Mesenteric fat pad (tissue), 1 donor: ENCODE results near the gene CHMP4B. TPM values are rescaled to one million over a fixed set of nuclear protein-coding genes. Genes with fewer than 3 reads are reported as not detected.

Experiments used
- DNase-seq: peaks from one replicate; pipeline ENCODE4 v3.0.0-alpha.2; 2020; ENCODE audit warnings: low spot score
- total RNA-seq: library from RNA; stranded (reverse); fragmentation: NEBNext Ultra II Directional; extraction: Animal tissue kit (Norgen Biotek cat#: 25700); gene quantifications from one replicate; pipeline ENCODE4 v1.2.1, GENCODE V29; 2021
- donor health status: DM: yes; HTN: yes; CAD: no.

Gene CHMP4B
- total RNA-seq, 1 donor from 2014 or later, result 85.2 TPM

DNA sequence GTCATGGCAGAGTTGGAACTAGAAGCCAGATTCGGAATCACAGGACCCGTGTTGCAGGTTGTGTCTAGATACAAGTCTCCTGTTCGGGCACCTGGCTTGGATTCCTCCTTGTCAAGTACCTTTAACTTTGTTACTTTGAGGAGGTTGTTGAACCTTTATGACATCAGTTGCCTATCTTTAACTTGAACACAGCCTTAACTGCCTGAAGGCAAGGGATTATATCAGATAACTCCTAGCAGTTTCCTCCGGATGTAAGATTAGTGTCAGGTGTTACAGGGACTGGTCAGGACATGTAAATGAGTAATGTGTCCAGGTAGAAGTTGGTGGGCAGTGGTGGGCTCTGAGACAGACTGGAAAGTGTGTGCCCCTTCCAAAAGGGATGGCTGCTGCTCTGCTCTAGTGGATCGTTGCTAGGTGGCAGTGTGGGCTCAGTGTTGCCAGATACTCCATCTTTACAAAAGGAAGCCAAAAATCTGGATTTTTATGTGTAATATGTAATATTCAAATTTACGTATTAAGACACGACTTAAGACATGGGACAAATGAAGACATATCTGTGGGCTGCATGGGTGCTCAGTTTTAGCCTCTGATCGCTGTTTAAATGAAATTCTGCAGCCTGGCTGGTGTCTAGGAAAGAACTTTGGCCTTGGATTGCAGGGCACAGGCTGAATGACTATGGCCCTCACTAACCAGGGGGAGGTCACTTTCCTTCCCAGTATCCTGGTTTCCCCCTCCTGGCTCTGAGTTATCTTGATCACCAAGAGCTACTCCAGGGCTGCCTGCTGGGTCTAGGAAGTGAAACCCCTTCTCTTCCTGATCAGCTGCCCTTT lies 27.1 kb downstream of the CHMP4B start:
- DNase-seq, result no peak

DNA sequence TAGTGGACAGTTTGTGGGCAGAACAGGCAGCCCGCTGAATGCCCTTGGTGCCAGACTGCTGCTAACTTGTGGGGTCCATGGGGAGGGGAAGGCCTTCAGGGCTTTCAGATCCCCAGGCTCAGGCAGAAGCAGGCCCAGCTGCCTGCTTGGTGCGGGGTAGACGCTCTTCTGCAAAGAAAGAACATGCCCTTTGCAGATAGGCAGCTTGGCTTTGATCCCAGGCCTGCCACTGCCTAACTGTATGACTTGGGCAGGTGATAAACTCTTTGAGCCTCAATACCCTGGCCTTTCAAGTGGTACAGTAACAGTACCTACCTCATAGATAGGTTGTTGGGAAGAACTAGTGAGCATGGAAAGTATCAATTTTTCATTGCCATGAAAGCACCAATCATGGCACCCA lies 28.4 kb downstream of the CHMP4B start:
- no peak for DNase-seq

DNA sequence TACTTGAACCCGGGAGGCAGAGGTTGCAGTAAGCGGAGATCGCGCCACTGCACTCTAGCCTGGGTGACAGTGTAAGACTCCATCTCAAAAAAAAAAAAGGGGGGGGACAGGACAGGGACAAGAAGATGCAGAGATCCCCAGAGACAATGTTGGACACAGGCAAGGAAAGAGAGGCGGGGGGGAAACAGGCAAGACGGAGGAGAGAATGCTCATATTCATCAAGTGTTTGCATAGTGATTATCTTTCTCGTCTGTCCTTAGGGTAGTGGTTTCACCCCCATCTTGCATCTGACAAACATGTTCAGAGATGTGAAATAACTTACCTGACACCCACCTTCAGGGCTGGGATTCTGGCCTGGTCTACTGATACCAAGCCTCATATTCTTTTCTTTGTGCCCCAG lies 29.0 kb downstream of the CHMP4B start:
- DNase-seq, result no peak

DNA sequence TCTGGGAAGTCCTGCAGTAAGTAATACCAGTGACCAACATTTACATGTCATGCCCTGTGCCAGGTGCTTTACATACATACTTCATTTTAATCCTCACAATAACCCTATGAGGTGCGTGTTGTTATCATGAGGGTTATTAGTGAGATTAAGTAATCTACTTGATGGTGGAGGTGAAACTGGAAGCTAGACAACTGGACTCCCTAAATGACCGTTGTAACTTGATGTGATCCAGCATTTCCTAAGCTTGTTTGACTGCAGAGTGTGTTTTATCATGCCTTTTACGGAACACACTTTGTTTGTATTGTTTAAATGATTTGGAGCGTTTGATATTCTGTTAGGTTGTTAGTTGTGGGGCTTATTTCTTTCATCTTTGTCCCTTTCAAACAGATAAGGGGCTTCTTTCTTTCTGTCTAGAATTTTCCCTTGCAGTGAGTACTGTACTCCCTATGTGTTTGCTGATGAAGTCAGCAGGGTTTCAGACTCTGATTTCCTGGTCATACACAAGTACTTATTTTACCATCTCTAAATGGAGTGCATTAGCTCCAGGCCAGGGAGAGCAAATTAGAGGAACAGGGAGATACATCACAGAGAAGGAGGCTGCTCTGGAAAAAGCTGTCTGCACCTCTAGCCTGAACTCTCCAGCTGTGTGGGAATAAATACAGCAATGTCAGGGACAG lies 29.7 kb downstream of the CHMP4B start:
- DNase-seq, result no peak

DNA sequence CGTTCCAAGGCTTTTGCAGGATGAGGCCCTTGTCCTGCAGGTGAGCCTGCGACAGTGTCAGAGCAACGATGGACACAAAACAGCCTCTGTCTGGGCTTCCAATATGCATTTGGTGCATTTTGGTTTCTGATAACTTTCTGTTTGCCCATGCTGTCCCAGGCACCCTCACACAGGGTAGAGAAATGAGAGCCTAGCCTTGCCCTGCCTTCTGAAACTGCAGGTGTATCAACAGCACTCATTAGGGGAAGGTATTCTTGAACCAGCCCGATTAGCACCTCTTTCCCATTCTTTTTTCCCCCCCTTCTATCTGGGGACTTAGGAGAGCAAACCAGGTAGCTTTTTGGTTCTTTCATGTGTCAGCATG lies 30.3 kb downstream of the CHMP4B start:
- no peak for DNase-seq

DNA sequence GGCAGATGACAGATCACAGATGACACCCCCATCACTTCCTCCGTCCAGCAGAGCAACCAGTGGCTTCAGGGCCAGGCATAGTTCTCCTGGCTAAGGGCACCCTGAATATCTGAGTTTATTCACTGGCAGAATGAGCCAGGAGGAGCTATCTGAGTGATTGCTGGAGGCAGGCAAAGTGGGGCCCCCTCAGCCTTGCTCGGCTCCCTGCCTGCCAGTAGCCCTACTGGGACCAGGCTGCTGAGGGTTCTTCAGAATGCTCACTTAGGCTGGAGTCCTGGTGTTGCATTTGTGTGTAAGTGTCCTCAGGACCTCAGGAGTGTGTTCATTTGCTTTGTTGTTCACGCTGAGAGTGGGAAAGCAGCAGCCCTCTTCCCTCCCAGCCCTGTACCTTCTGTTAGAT lies 31.2 kb downstream of the CHMP4B start:
- peak; percentile 67 for DNase-seq

DNA sequence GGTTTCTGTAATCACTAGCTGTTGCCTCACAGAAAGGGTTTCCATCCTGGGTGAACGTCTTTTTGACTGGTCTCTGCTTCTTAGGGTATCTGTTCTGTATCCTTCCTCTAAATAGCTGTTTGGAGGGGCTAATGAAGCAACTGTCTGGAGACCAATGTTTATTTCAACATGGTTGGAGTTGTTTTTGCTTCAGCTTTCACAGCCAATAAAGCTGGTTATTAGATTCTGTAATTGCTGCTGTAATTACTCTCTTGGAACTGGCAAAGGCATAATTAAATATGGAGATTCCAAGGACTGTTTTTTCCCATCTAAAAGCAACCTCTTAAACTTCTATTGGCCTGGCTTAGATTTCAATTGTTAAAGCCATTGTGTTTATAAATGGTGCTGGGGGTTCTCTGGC lies 31.9 kb downstream of the CHMP4B start:
- no peak for DNase-seq

DNA sequence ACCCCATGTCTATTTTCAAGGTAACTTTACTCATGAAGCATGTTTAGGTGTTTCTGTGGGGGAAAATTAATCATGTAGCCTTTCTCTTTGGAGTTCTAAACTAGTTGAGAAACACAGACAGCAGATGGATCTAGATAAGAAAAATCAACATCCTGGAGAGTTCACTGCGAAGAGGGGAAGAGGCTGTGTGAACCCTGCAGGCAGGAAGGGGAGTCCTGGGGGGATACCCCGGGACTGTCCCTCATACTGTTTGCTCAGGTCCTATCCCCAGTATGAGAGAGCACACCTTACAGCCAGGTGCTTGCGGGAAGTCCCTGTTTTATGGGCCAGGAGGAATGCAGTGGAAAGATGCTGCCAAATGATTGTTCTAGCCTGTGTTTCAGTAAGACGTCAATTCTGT lies 32.7 kb downstream of the CHMP4B start:
- DNase-seq, result peak; percentile 60

DNA sequence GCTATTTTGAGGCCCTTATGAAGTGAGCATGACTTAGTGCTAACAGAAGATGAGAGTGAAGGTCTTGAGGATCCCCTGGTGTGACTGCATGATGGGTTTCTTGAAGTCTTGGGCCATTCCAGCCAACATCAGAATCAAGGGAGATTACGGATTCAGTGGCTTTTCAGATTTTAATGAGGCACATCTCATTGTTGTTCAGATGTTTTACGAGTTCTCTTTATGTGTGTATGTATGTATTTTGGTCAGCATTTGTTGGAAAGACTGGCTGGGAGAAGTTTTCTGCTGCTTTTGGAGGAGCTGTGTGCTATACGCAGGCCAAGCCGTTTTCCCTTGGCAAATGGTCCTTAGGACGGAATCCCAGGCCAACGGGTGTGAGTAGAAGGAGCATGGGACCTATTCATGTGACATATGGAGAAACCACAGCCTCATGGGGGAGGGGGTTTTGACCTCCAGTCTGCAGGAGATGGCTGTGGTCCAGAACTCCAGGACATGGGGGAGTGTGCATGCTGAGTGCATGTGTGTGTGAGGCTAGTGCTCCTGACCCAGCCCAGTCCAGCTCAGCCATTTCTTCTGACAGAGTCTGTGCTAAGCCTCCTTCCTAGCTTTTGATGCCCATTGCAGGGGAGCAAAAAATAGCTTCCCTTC lies 35.3 kb downstream of the CHMP4B start:
- DNase-seq, result no peak

DNA sequence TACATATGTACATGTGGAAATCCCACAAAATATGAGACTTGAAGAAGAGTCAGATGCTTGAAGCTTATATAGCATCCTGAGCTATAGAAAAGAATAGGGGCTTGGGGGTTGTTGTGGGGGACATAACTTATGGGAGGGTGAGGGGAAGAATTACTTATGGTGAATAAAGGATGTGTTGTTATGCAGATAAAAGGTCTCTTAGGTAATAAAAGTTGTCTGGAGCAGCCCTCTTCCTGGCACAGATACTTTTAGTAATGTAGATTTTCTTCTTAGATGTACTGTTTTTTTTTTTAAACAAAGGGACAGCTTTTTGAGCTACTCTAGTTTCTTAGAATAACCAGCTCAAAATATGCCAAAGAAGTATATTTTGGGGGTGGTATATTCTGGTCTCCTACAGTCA lies 35.9 kb downstream of the CHMP4B start:
- DNase-seq, result no peak

DNA sequence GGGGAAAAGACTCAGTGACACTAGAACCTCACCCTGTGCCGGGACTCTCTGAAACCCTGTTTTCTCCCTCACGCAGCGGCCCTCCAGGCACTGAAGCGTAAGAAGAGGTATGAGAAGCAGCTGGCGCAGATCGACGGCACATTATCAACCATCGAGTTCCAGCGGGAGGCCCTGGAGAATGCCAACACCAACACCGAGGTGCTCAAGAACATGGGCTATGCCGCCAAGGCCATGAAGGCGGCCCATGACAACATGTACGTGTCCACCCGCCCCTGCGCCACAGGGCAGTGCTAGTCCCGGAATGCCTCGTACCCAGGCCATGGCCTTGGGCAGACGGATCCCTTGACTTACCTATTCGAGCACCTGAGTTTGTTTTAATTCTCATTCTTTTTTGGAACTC lies 37.2 kb downstream of the CHMP4B start:
- DNase-seq, result no peak

DNA sequence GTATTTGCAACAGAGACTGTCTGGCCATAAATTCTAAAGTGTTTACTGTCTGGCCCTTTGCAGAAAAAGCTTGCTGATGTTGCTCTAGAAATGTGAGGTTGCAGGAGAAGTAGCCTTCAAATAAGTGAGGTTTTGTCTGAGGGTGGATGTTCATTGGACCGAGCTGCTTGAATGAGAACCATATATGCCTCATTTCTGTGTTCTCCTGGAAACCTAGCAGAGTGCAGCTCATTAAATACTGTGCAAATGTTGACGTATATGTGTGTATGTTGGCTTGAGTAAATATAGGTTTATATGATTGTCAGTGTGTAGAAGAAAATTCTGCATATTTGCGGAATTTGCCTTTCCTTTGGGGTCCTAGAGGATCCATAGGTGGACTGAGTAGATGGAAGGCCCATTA lies 39.0 kb downstream of the CHMP4B start:
- DNase-seq, result no peak

DNA sequence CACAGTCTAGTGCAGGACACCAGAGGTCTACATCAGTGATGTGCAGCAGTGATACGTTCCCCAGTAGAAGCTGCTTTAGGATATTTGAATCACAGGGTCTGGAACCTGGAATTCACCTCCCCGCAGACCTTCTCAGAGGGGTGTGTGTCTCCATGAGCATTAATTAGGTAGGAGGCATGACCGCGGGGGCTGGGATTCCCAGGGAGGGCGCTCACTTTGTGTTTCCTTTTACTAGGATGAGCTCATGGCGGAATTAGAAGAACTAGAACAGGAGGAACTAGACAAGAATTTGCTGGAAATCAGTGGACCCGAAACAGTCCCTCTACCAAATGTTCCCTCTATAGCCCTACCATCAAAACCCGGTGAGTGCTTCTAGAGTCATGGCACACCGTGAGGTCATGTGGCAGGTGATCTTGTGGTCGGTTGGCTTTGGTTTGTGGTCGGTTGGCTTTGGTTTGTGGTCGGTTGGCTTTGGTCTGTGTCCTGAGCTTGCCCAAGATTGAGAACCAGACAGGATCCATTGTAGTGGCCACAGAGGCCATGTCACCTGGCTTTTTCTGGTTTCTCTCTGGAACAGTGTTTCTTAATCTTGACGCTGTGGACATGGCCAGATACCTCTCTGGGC lies 40.8 kb downstream of the CHMP4B start:
- DNase-seq, result no peak

DNA sequence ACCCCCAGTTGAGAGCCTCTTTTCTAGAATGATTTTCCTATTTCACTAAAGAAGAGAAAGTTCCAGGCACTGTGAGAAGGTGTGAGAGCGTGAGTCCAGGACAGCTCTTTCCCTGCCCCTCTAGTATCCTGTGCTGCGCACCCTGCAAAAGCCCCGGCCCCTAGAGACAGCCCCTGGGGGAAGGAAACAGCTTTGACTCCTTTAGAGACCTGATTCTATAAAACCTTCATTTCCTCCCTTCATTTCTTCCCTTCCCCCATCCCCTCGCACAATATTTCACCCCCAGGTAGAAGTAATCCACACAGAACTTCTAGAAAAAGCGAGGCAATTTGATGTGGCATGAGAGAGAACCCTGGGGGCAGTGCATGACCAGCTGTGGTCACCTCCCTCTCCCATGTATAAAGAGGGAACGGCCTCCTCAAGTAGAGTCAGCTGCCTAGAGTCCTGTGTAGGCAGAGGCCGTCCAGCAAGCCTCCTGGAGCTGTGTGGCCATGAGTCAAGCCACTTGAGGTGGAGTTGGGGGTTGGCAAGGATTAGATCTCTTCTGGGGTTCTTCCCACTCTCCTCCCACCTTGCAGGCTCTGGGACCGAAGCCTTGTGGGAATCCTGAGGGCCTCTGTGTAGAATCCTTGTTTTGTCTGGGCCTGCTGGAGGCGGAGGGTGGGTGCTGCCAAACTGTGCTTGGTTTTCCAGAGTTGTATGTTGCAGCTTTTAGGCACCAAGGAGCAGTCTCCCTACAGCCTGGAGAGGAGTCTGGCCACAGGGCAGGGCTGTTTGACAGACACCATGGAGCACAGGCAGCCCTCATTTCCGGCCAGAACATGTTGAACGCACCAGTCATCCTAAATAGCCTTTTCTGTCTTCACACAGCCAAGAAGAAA lies 41.7 kb downstream of the CHMP4B start:
- DNase-seq, result no peak

DNA sequence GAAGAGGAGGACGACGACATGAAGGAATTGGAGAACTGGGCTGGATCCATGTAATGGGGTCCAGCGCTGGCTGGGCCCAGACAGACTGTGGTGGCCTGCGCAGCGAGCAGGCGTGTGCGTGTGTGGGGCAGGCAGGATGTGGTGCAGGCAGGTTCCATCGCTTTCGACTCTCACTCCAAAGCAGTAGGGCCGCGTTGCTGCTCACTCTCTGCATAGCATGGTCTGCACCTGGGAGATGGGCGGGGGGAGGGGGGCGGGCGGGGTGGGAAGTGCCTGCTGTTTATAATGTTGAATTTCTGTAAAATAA lies 42.3 kb downstream of the CHMP4B start:
- DNase-seq, result no peak

DNA sequence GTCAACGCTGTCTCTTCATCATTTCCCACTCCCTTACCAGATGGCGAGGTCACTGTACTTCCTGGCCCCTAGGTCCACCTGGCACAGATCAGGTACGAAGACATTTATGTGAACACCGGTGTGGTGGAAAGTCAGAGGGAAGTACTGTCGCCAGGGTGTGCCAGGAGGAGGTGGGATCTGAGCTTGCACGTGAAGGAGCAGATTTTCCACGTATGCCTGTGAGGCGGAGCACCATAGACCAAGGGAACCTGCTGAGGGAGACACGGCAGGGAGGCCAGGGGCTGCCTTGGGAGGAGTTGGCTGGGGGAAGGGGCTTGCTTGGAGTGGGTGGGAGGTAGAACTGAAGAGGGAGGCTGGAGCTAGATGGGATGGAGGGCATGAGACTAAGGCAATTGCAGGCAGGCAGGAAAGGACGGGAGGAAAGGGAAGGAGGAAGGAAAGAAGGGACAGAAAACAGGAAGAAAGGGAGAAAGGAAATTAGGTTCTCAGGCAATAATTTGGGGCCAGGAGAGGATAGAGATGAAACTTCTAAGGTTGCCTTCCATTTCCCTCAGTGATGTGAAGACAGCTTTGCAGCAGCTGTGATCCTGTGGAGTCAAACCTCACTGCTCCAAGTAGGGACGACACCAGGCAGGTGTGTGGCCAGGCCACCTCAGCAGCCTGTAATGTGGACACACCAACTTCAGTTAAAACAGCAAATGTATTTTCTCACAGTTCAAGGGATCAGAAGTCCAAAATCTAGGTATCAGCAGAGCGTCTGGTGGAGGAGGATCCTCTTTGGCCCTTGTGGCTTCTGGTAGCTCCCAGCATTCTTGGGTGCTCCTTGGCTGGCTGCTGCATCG lies 46.8 kb downstream of the CHMP4B start:
- no peak for DNase-seq

DNA sequence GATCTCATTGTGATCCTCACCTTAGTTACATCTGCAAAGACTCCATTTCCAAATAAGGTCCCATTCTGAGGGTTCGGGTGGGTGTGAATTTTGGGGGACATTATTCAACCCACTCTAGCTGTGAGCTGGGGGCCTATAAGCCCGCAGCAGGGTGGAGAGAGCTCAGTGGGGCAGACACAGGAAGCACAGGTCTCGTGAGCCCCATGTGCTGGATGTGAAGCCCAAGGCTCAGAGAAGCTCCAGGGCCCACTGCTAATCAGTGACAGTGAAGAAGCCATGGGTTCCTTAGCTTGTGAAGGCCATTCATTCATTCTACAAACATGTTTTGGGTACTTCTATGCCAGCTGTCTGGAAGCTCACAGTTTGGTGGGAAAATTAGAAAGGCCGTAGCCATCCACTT lies 47.5 kb downstream of the CHMP4B start:
- DNase-seq, result no peak

DNA sequence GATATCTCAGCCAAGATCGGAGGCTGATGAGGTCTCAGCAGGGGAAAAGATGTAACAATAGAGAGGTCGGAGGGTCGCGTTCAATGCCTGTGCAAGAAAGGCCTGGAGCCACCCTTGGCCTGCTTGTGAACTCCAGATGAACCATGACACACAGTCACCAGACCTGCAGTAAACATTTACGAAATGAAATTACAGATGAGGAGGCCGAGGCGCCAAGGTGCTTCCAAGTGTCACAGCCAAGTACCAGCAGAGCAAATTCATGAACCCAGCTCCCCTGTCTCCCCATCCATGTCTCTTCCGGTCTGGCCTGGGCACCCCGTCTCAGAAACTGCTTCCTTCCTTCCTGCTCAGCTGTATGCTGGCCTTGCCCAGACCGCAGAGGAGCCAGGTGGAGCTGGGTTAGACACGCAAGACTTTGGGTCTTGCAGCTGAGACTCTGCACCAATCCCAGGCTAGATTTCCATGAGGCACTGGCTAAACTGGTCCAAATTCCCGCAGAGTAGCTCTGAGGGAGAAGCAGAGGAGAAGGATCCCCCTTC lies 48.1 kb downstream of the CHMP4B start:
- DNase-seq, result no peak

DNA sequence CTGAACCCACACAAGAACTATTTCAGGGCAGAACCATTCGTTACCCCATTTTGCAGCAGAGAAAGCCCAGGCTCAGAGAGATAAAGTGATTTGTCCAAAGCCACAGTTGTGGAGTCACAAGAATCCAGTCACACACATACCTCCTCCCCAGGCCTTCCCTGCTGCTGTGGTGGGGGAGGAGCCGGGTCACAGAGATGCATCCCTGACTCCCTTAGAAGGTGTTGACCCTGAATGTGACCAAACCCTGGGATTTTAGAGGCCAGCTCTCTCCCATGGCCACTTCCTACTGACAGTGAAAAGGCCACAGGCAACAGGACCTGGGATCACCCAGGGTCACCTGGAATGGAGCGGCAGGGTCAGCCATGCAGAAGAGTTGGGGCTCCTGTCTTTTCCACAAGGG lies 48.6 kb downstream of the CHMP4B start:
- DNase-seq, result no peak

DNA sequence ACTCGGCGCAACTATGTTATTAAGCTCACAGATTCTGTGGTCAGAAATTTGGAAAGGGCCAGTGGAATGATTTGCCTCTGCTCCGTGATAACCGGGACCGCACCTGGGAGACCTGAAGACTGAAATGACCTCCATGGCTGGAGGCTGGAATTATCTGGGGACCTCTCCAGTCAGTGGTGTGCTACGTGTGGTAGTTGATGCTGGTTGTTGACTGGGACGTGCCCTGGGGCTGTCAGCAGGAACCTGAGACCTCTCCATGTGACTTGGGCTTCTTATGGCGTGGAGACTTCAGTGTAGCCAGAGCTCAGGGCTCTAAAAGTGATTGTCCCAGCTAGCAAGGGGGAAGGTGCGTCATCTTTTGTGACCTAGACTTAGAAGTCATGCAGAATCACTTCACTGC lies 50.3 kb downstream of the CHMP4B start:
- no peak for DNase-seq
